HFFc6 (cell line): ENCODE results near the gene SPATA2. TPM values are rescaled to one million over a fixed set of nuclear protein-coding genes. Genes with fewer than 3 reads are reported as not detected.

Source experiments
- DNase-seq: peaks from one replicate; pipeline ENCODE4 v3.0.0-alpha.2; 2018
- H3K27ac Mint-ChIP-seq: 2 replicates; pipeline ENCODE4 v1.8.0; 2020; ENCODE audit warnings: mild to moderate bottlenecking, mixed read lengths
- H3K27me3 Mint-ChIP-seq: 2 replicates; pipeline ENCODE4 v1.8.0; 2021; ENCODE audit warnings: mild to moderate bottlenecking, moderate library complexity, mixed read lengths; ENCODE audit not compliant: insufficient read depth
- H3K36me3 Mint-ChIP-seq: 2 replicates; pipeline ENCODE4 v1.8.0; 2021; ENCODE audit warnings: low read depth, mixed read lengths
- H3K4me1 Mint-ChIP-seq: 2 replicates; pipeline ENCODE4 v1.8.0; 2020; ENCODE audit warnings: low read depth, mixed read lengths
- H3K4me3 Mint-ChIP-seq: 2 replicates; pipeline ENCODE4 v1.8.0; 2020; ENCODE audit warnings: mild to moderate bottlenecking, moderate library complexity, mixed read lengths
- H3K9me3 Mint-ChIP-seq: 2 replicates; pipeline ENCODE4 v1.8.0; 2020; ENCODE audit warnings: mild to moderate bottlenecking, mixed read lengths
- CTCF ChIP-seq: fragments of 200-600 bp; sonication (generic); IDR thresholded peaks from 2 replicates; pipeline ENCODE4 v1.5.0; 2021; ENCODE audit warnings: antibody characterized with exemption, mild to moderate bottlenecking
- total RNA-seq, 6 experiments: library from RNA; stranded (reverse); fragmentation: NEBNext Ultra II Directional; extraction: Animal tissue kit (Norgen Biotek cat#: 25700); gene quantifications; 2 replicates in 1 of 6; 3 replicates in 5 of 6; pipeline ENCODE4 v1.2.3, GENCODE V29; 2021

SPATA2 gene
- total RNA-seq, 6 experiments from 2014 or later, result 6.9 to 8.0 (median 7.2) TPM

- Mint-ChIP-seq H3K27me3 (no peaks in the 10 kb centered on the region; the same call in 1 of the 2 replicates), H3K4me1 (peaks cover 13% of the 10 kb centered on the region), H3K9me3 (no peaks in the 10 kb centered on the region), H3K27ac (no peak overlapping the region), H3K4me3 (no peak overlapping the region; the same call in 1 of the 2 replicates), H3K36me3 (no peaks in the 10 kb centered on the region; the same call in 1 of the 2 replicates)
- DNase-seq, result no peak
- TF ChIP-seq CTCF, result no peak
Measured at GRCh38 chr20:49882171-49882970, 33.0 kb downstream of the SPATA2 start.

- Mint-ChIP-seq H3K36me3 (no peaks in the 10 kb centered on the region; the same call in 1 of the 2 replicates), H3K9me3 (no peaks in the 10 kb centered on the region), H3K27ac (no peak overlapping the region), H3K4me1 (peaks cover 8% of the 10 kb centered on the region), H3K27me3 (no peaks in the 10 kb centered on the region), H3K4me3 (no peak overlapping the region)
- DNase-seq, result no peak
- no peak for TF ChIP-seq CTCF
Measured at GRCh38 chr20:49880724-49881445, 34.4 kb downstream of the SPATA2 start.

GRCh38 chr20:49880177-49880576 is 35.2 kb downstream of the SPATA2 start:
- no peaks in the 10 kb centered on the region; the same call in 1 of the 2 replicates for H3K36me3 Mint-ChIP-seq
- no peak for DNase-seq
- no peaks in the 10 kb centered on the region for H3K27me3 Mint-ChIP-seq
- no peaks in the 10 kb centered on the region for H3K9me3 Mint-ChIP-seq
- no peak overlapping the region for H3K4me3 Mint-ChIP-seq
- H3K27ac Mint-ChIP-seq, result no peak overlapping the region
- TF ChIP-seq CTCF, result no peak
- peaks cover 8% of the 10 kb centered on the region for H3K4me1 Mint-ChIP-seq

GRCh38 chr20:49878977-49879376 is 36.4 kb downstream of the SPATA2 start:
- H3K27me3 Mint-ChIP-seq, result no peaks in the 10 kb centered on the region
- no peak for DNase-seq
- no peaks in the 10 kb centered on the region for H3K9me3 Mint-ChIP-seq
- H3K27ac Mint-ChIP-seq, result no peak overlapping the region
- TF ChIP-seq CTCF, result no peak
- H3K36me3 Mint-ChIP-seq, result no peaks in the 10 kb centered on the region; the same call in 1 of the 2 replicates
- H3K4me1 Mint-ChIP-seq, result peaks cover 8% of the 10 kb centered on the region
- no peak overlapping the region for H3K4me3 Mint-ChIP-seq

GRCh38 chr20:49877386-49877921 is 37.9 kb downstream of the SPATA2 start:
- Mint-ChIP-seq H3K9me3 (no peaks in the 10 kb centered on the region), H3K27ac (no peak overlapping the region), H3K36me3 (no peaks in the 10 kb centered on the region; the same call in 1 of the 2 replicates), H3K4me1 (peaks cover 8% of the 10 kb centered on the region), H3K27me3 (no peaks in the 10 kb centered on the region), H3K4me3 (no peak overlapping the region)
- TF ChIP-seq CTCF, result no peak
- no peak for DNase-seq
